Mesenchymal stem cell (in vitro differentiated cells and primary cell): Measurements from ENCODE around the gene HIVEP3.

Experiments used
- DNase-seq: peaks from one replicate; pipeline ENCODE4 v3.0.0-alpha.2; 2013
- H2AFZ ChIP-seq: one replicate; pipeline ENCODE4 v1.6.1; 2013; ENCODE audit warnings: low read depth, mild to moderate bottlenecking, control low read depth, inconsistent platforms, low read length, moderate library complexity
- H2AK5ac ChIP-seq: 2 replicates; pipeline ENCODE4 v1.6.1; 2013; ENCODE audit warnings: low read length, moderate library complexity, mild to moderate bottlenecking, inconsistent platforms; ENCODE audit not compliant: severe bottlenecking
- H2BK120ac ChIP-seq: one replicate; pipeline ENCODE4 v1.6.1; 2013; ENCODE audit warnings: low read depth, mild to moderate bottlenecking, inconsistent platforms, low read length, moderate library complexity
- H2BK12ac ChIP-seq, 2 experiments: one replicate each; pipeline ENCODE4 v1.6.1; 2013; ENCODE audit warnings: inconsistent platforms in 2 of 2, low read length in 2 of 2, mild to moderate bottlenecking in 2 of 2, moderate library complexity in 2 of 2, control low read depth in 1 of 2
- H2BK15ac ChIP-seq: one replicate; pipeline ENCODE4 v1.6.1; 2013; ENCODE audit warnings: mild to moderate bottlenecking, low read depth, inconsistent platforms; ENCODE audit not compliant: poor library complexity, severe bottlenecking
- H2BK5ac ChIP-seq: 2 replicates; pipeline ENCODE4 v1.6.1; 2013; ENCODE audit warnings: low read depth, mild to moderate bottlenecking, low read length, control low read depth, inconsistent platforms; ENCODE audit not compliant: poor library complexity, severe bottlenecking
- H3K14ac ChIP-seq, 2 experiments: one replicate each; pipeline ENCODE4 v1.6.1; 2013; ENCODE audit warnings: inconsistent platforms in 2 of 2, low read length in 2 of 2, control low read depth in 1 of 2, mild to moderate bottlenecking in 1 of 2, moderate library complexity in 1 of 2
- H3K18ac ChIP-seq, 2 experiments: one replicate each; pipeline ENCODE4 v1.6.1; 2013; ENCODE audit warnings: inconsistent platforms in 2 of 2, low read length in 2 of 2, control low read depth in 1 of 2, low read depth in 1 of 2, mild to moderate bottlenecking in 1 of 2
- H3K23ac ChIP-seq, 2 experiments: one replicate each; pipeline ENCODE4 v1.6.1; 2013; ENCODE audit warnings: inconsistent platforms in 2 of 2, low read length in 2 of 2, mild to moderate bottlenecking in 2 of 2, moderate library complexity in 2 of 2, control low read depth in 1 of 2
- H3K27ac ChIP-seq: 2 replicates; pipeline ENCODE4 v1.5.1; 2013; ENCODE audit warnings: mild to moderate bottlenecking, moderate library complexity, low read length, control low read depth, inconsistent platforms; ENCODE audit not compliant: poor library complexity, severe bottlenecking
- H3K27me3 ChIP-seq, 2 experiments: 2 replicates each; pipeline versions ENCODE4 v1.6.1 to v1.7.0; 2013; ENCODE audit warnings: low read length in 2 of 2, mild to moderate bottlenecking in 2 of 2, moderate library complexity in 2 of 2, control low read depth in 1 of 2, inconsistent platforms in 1 of 2; ENCODE audit not compliant: control insufficient read depth in 1 of 2, insufficient read depth in 1 of 2
- H3K36me3 ChIP-seq, 2 experiments: 2 replicates each; pipeline versions ENCODE4 v1.6.1 to v1.7.0; 2013; ENCODE audit warnings: low read length in 2 of 2, control low read depth in 1 of 2, inconsistent platforms in 1 of 2, low read depth in 1 of 2, mild to moderate bottlenecking in 1 of 2; ENCODE audit not compliant: insufficient read depth in 2 of 2, control insufficient read depth in 1 of 2
- H3K4ac ChIP-seq, 2 experiments: one replicate each; pipeline ENCODE4 v1.6.1; 2013; ENCODE audit warnings: inconsistent platforms in 2 of 2, low read length in 2 of 2, mild to moderate bottlenecking in 2 of 2, moderate library complexity in 2 of 2, control low read depth in 1 of 2, low read depth in 1 of 2
- H3K4me1 ChIP-seq: 2 replicates; pipeline ENCODE4 v1.6.1; 2013; ENCODE audit warnings: low read depth, low read length, control low read depth; ENCODE audit not compliant: control insufficient read depth, insufficient read depth
- H3K4me2 ChIP-seq: 2 replicates; pipeline ENCODE4 v1.6.1; 2013; ENCODE audit warnings: low read length, mild to moderate bottlenecking, inconsistent platforms; ENCODE audit not compliant: poor library complexity, severe bottlenecking
- H3K4me3 ChIP-seq, 2 experiments: 2 replicates each; pipeline versions ENCODE4 v1.5.1 to v1.7.0; 2013; ENCODE audit warnings: low read length in 2 of 2, mild to moderate bottlenecking in 2 of 2, control low read depth in 1 of 2, low read depth in 1 of 2; ENCODE audit not compliant: insufficient read depth in 1 of 2
- H3K79me1 ChIP-seq: replicated peaks from 2 replicates; pipeline ENCODE4 v1.6.1; 2013; ENCODE audit warnings: mild to moderate bottlenecking, control low read depth, low read length, inconsistent platforms; ENCODE audit not compliant: poor library complexity, severe bottlenecking
- H3K9ac ChIP-seq: 2 replicates; pipeline ENCODE4 v1.7.0; 2013; ENCODE audit warnings: mild to moderate bottlenecking, low read length, moderate library complexity
- H3K9me3 ChIP-seq: 2 replicates; pipeline ENCODE4 v1.7.0; 2013; ENCODE audit warnings: mild to moderate bottlenecking, low read length; ENCODE audit not compliant: control insufficient read depth
- H4K8ac ChIP-seq: one replicate; pipeline ENCODE4 v1.6.1; 2013; ENCODE audit warnings: inconsistent platforms, mild to moderate bottlenecking, low read length, moderate library complexity
- H4K91ac ChIP-seq: one replicate; pipeline ENCODE4 v1.6.1; 2013; ENCODE audit warnings: mild to moderate bottlenecking, low read length, inconsistent platforms
- WGBS: methylation state at CpG from one replicate; pipeline ENCODE4 v1.1.7; 2013; ENCODE audit warnings: mixed read lengths; 5-methylcytosine and 5-hydroxymethylcytosine counted together

The HIVEP3 gene

DNA sequence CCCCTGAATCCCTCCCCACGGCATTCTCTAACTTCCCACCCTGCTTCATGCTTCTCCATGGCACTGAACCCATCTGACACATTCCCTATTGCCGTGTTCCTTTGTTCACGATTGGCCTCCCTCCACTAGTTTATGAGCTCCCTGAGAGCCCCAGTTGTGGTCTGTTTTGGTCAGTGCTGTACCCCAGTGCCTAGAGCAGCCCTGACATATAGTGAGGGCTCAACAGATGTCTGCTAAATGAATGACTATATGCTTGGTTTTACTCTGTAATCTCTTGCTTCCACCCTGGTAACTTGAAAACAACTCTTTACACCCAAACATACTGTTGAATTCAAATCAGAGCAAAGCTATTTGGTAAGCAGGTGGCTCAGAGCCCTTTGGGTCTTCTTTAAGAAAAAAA, 263.1 kb downstream of the HIVEP3 start:
- Histone ChIP-seq H3K23ac (no peak overlapping the region), H3K27me3 (peaks cover 0 to 18% of the 10 kb centered on the region in 2 experiments), H2BK15ac (no peak overlapping the region), H4K8ac (no peak overlapping the region), H2BK5ac (no peak overlapping the region), H3K9ac (no peak overlapping the region), H2BK12ac (no peak overlapping the region), H4K91ac (no peak overlapping the region), H3K4ac (no peak overlapping the region), H2AK5ac (no peak overlapping the region), H3K4me2 (no peak overlapping the region), H3K79me1 (peaks cover 15% of the 10 kb centered on the region), H3K4me1 (peaks cover 2% of the 10 kb centered on the region), H3K4me3 (no peak overlapping the region), H2BK120ac (no peak overlapping the region), H2AFZ (no peak overlapping the region), H3K36me3 (no peaks in the 10 kb centered on the region), H3K14ac (no peak overlapping the region), H3K18ac (no peak overlapping the region), H3K27ac (no peak overlapping the region), H3K9me3 (no peaks in the 10 kb centered on the region)
- 88% methylated on average over 3 of the region's 3 CpGs for WGBS
- no peak for DNase-seq

DNA sequence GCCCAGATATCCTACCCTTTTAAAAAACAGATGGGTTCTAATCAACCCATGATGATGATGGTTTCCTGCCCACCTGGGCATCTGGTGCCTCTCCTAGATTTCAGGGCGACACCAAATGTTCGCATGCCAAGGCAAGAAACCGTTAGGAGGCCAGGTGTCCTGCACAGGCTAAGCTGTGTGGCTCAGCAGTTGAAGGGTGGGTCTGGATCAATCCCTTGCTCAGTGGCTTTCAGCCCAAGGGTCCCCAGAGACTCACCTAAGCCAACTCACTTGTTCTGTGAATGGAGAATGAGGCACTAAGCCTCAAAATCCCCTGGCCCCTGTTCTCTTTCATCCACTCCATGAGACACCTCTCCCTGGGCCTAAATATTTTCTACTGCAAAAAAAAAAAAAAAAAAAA, 265.1 kb downstream of the HIVEP3 start:
- Histone ChIP-seq H3K27ac (no peak overlapping the region), H2AFZ (no peak overlapping the region), H3K14ac (no peak overlapping the region), H2BK5ac (no peak overlapping the region), H3K4me1 (peaks cover 5% of the 10 kb centered on the region), H2BK12ac (no peak overlapping the region), H4K91ac (no peak overlapping the region), H2BK120ac (no peak overlapping the region), H4K8ac (no peak overlapping the region), H3K9ac (no peak overlapping the region), H3K4ac (no peak overlapping the region), H3K27me3 (peaks cover 0 to under 1% of the 10 kb centered on the region in 2 experiments), H3K9me3 (no peaks in the 10 kb centered on the region), H3K23ac (no peak overlapping the region), H3K4me3 (no peak overlapping the region), H3K79me1 (peaks cover 15% of the 10 kb centered on the region), H3K4me2 (no peak overlapping the region), H3K18ac (no peak overlapping the region), H2BK15ac (no peak overlapping the region), H3K36me3 (no peaks in the 10 kb centered on the region), H2AK5ac (no peak overlapping the region)
- WGBS, result 98% methylated on average over 3 of the region's 3 CpGs
- no peak for DNase-seq

DNA sequence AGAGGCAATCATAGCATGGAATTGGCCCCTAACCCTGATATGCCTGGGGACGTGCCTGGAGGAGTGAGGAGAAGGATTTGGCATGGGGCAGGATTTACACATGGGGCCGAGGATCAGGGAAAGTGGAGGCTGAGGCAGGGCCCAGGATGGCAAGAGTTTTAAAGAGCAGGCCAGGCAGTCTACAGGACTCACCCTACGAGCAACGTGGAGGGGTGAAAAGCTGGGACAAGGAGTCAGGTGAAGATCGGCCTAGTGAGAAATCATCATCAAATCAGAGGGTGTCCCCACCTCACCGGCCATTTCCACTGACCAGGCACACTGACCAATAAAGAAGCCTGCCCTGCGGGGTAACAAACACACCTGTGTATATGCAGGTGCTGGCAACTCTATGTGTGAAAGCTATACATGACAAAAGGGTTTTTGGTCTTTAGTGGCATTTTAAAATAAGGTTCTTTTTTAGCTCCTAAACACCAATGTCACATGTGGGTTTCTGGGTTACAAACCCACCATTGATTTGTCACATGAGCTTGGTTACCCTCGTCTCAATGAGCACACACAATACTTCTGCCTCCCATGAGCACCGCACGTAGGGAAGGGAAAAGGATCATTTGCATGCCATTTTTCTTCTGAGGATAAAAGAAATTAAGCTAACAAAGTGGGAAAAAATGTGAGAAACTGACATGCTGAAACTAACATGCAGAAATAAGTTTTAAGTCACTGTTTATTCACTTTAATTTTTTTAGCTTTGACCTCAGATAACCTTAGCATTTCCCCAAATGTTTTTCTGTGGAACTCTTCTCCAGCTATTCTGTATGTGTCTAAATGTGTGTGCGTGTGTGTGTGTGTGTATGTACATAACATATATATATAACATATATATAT, 266.1 kb downstream of the HIVEP3 start:
- Histone ChIP-seq H3K9ac (no peak overlapping the region), H3K36me3 (no peaks in the 10 kb centered on the region), H2BK12ac (no peak overlapping the region), H3K4me1 (peaks cover 5% of the 10 kb centered on the region), H2BK15ac (no peak overlapping the region), H3K4me3 (no peak overlapping the region), H3K4ac (no peak overlapping the region), H3K9me3 (no peaks in the 10 kb centered on the region), H2AFZ (no peak overlapping the region), H3K79me1 (peaks cover 15% of the 10 kb centered on the region), H3K4me2 (no peak overlapping the region), H3K23ac (no peak overlapping the region), H2AK5ac (no peak overlapping the region), H2BK5ac (no peak overlapping the region), H3K18ac (no peak overlapping the region), H4K8ac (no peak overlapping the region), H4K91ac (no peak overlapping the region), H2BK120ac (no peak overlapping the region), H3K27ac (no peak overlapping the region), H3K14ac (no peak overlapping the region), H3K27me3 (no peaks in the 10 kb centered on the region)
- no peak for DNase-seq
- WGBS, result 96% methylated on average over 4 of the region's 11 CpGs

DNA sequence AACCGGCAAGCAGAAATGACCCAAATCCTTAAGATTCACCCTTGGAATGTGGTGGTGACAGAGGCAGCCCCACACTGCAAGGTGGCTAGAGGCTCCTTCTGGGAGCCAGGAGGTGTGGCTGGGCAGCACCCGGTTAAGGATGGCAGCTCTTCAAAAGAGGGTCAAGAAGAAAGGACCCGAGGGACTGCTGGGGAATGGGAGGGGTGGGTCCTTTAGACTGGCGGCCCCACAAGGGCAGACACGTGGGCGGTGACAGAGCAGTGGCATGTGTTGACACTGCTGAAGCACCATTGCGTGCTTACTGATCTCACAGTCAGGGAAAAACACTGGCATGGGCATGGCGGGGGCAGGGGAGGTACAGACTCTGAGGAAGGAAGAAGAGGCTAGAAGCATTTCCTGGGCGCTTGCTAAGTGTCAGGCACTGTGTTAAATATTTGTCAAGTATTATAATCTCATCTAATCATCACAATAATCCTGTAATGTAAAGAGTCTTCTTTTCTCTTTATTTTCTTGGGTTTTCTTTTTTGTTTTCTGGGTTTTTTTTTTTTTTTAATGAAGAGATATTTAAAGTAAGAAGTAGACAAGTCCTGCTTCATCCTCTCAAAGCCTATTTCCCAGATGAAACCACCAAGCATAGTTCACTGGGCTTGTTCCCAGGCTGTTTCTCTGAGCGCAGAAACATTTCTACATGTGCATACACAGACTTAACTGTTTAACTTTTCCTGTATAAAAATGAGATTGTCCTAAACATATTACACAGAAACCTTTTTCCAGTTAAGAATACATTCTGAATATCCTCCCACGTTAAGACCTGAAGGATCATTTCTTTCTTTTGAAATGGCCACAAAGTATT, 268.5 kb downstream of the HIVEP3 start:
- no peaks in the 10 kb centered on the region for H3K27me3 ChIP-seq
- H2BK120ac ChIP-seq, result no peak overlapping the region
- H3K9ac ChIP-seq, result no peak overlapping the region

More for the DNA sequence above, 268.5 kb downstream of the HIVEP3 start:
- Histone ChIP-seq H3K14ac (peak overlapping the region in 1 of 2 experiments; percentile 19), H4K91ac (no peak overlapping the region), H3K4me2 (peak overlapping the region; percentile 39), H3K79me1 (peaks cover 13% of the 10 kb centered on the region), H4K8ac (peak overlapping the region; percentile 36), H3K4me3 (no peak overlapping the region), H3K9me3 (no peaks in the 10 kb centered on the region), H3K4me1 (peaks cover 5% of the 10 kb centered on the region), H2AK5ac (no peak overlapping the region), H3K27ac (no peak overlapping the region), H3K36me3 (no peaks in the 10 kb centered on the region), H3K23ac (no peak overlapping the region), H2BK12ac (peak overlapping the region in 1 of 2 experiments; percentile 46), H3K4ac (no peak overlapping the region), H2BK5ac (no peak overlapping the region), H3K18ac (no peak overlapping the region), H2BK15ac (no peak overlapping the region), H2AFZ (peak overlapping the region; percentile 46)
- DNase-seq, result peak; percentile 61
- WGBS, result 52% methylated on average over 9 of the region's 11 CpGs
